SU-DHL-6 (cell line): ENCODE data around the gene ALDH16A1.

ENCODE experiments used
- EZH2phosphoT487 ChIP-seq: fragments of 200-600 bp; sonication (generic), shearing (Covaris generic); conservative IDR thresholded peaks from 2 replicates; pipeline ENCODE4 v1.6.1; 2018; ENCODE audit warnings: mild to moderate bottlenecking, antibody characterized with exemption, low read length, moderate library complexity, mixed read lengths
- TF ChIP-seq, protein P1 (sequence below): fragments of 200-600 bp; sonication (generic); IDR thresholded peaks from one replicate; pipeline ENCODE4 v1.5.1; 2017; ENCODE audit warnings: antibody characterized with exemption, mild to moderate bottlenecking, low read length, moderate library complexity; ENCODE audit not compliant: insufficient read depth, poor library complexity, severe bottlenecking

DNA sequence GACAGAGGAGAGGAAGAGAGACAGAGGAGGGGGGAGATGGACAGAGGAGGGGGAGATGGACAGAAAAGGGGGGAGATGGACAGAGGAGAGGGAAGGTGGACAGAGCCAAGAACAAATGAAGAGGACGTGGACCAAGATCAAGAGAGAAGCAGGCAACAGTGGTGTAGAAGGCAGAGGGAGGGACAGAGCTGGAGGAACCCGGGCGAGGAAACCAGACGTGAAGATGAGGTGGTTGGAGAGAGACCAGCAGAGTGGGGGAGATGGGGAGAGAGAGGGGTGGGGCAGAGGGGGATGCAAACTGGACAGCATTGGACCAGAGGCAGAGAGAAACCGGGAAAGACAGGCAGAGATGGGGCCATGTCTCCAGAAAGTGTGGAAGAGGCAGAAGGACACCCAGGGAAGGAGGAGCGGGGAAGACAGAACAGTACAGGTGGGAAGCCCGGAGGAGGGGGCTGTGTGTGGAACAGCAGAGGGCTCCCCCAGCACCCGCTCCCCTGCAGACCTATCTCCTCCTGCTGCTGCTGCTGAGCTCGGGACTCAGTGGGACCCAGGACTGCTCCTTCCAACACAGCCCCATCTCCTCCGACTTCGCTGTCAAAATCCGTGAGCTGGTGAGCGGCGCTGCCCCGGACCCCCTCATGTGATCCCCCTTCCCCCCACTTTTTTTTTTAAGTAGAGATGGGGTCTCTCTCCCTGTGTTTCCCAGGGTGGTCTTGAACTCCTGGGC is 22.3 kb downstream of the ALDH16A1 start:
- TF ChIP-seq, protein P1, sequence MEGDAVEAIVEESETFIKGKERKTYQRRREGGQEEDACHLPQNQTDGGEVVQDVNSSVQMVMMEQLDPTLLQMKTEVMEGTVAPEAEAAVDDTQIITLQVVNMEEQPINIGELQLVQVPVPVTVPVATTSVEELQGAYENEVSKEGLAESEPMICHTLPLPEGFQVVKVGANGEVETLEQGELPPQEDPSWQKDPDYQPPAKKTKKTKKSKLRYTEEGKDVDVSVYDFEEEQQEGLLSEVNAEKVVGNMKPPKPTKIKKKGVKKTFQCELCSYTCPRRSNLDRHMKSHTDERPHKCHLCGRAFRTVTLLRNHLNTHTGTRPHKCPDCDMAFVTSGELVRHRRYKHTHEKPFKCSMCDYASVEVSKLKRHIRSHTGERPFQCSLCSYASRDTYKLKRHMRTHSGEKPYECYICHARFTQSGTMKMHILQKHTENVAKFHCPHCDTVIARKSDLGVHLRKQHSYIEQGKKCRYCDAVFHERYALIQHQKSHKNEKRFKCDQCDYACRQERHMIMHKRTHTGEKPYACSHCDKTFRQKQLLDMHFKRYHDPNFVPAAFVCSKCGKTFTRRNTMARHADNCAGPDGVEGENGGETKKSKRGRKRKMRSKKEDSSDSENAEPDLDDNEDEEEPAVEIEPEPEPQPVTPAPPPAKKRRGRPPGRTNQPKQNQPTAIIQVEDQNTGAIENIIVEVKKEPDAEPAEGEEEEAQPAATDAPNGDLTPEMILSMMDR, result no peak
- TF ChIP-seq EZH2phosphoT487, result no peak
